Gastroesophageal sphincter (tissue), 3 donors: Measurements from ENCODE around the gene MACROD1.

Experiments used
- CTCF ChIP-seq, 4 experiments: fragments of 200-600 bp in 2 of 4; fragments of 450-650 bp in 2 of 4; sonication (generic) in 1 of 4; IDR thresholded peaks; one replicate each; pipeline ENCODE4 v1.5.1; 2017 to 2019; ENCODE audit warnings: antibody characterized with exemption in 4 of 4, mild to moderate bottlenecking in 2 of 4, moderate library complexity in 2 of 4
- POLR2AphosphoS5 ChIP-seq: sonication (generic); formaldehyde crosslinking; IDR thresholded peaks from one replicate; pipeline ENCODE4 v1.6.1; 2017; ENCODE audit warnings: antibody characterized with exemption

GRCh38 chr11:64164392-64165312 lies 1.3 kb downstream of the MACROD1 start:
- TF ChIP-seq CTCF (IDR thresholded peaks at IDR 0.05), result no peak
- TF ChIP-seq POLR2AphosphoS5, result no peak
